Ishikawa (cell line): Measurements from ENCODE around the gene PAH.

Experiments
- CEBPB ChIP-seq: IDR thresholded peaks from 2 replicates; pipeline ENCODE4 v1.6.1; 2012
- CREB1 ChIP-seq: IDR thresholded peaks from 2 replicates; pipeline ENCODE4 v1.6.1; 2012; ENCODE audit warnings: low read depth
- EGR1 ChIP-seq: IDR thresholded peaks from 2 replicates; pipeline ENCODE4 v1.6.1; 2012
- EP300 ChIP-seq: IDR thresholded peaks from 2 replicates; pipeline ENCODE4 v1.6.1; 2012; ENCODE audit warnings: borderline replicate concordance
- FOXM1 ChIP-seq: IDR thresholded peaks from 2 replicates; pipeline ENCODE4 v1.6.1; 2012; ENCODE audit warnings: low read depth, borderline replicate concordance
- MAX ChIP-seq: IDR thresholded peaks from 2 replicates; pipeline ENCODE4 v1.6.1; 2012
- NFIC ChIP-seq: IDR thresholded peaks from 2 replicates; pipeline ENCODE4 v1.6.1; 2012
- RAD21 ChIP-seq: IDR thresholded peaks from 2 replicates; pipeline ENCODE4 v1.6.1; 2012; ENCODE audit warnings: low read depth
- REST ChIP-seq: IDR thresholded peaks from 2 replicates; pipeline ENCODE4 v1.6.1; 2012; ENCODE audit warnings: low read depth, mild to moderate bottlenecking
- TAF1 ChIP-seq: IDR thresholded peaks from 2 replicates; pipeline ENCODE4 v1.6.1; 2012; ENCODE audit warnings: low read depth, mild to moderate bottlenecking
- TCF12 ChIP-seq: IDR thresholded peaks from 2 replicates; pipeline ENCODE4 v1.6.1; 2012; ENCODE audit warnings: low read depth
- TEAD4 ChIP-seq: IDR thresholded peaks from 2 replicates; pipeline ENCODE4 v1.6.1; 2012
- USF1 ChIP-seq: IDR thresholded peaks from 2 replicates; pipeline ENCODE4 v1.6.1; 2012
- YY1 ChIP-seq: IDR thresholded peaks from 2 replicates; pipeline ENCODE4 v1.6.1; 2012; ENCODE audit warnings: low read depth
- ZBTB7A ChIP-seq: IDR thresholded peaks from 2 replicates; pipeline ENCODE4 v1.6.1; 2012; ENCODE audit warnings: low read depth

The PAH gene

GRCh38 chr12:102903337-102904007 is 13.6 kb downstream of the PAH start:
- TF ChIP-seq FOXM1 (no peak), NFIC (no peak), TCF12 (no peak), YY1 (no peak), CEBPB (no peak), EP300 (no peak), USF1 (no peak), CREB1 (no peak), RAD21 (no peak), TEAD4 (no peak), TAF1 (no peak), EGR1 (no peak), REST (no peak), ZBTB7A (no peak), MAX (no peak)

GRCh38 chr12:102902093-102902492 is 15.0 kb downstream of the PAH start:
- TF ChIP-seq YY1 (no peak), REST (no peak), RAD21 (no peak), TAF1 (no peak), EP300 (no peak), CREB1 (no peak), FOXM1 (no peak)

- no peak for TF ChIP-seq REST
- TF ChIP-seq YY1: no peak
- no peak for TF ChIP-seq CREB1
- TF ChIP-seq EP300: no peak
- TF ChIP-seq NFIC: no peak
- TF ChIP-seq ZBTB7A: no peak
- no peak for TF ChIP-seq FOXM1
- TF ChIP-seq TEAD4: no peak
These were observed 16.7 kb downstream of the PAH start for GRCh38 chr12:102900389-102900788.

GRCh38 chr12:102896067-102896466 is 21.0 kb downstream of the PAH start:
- TF ChIP-seq CEBPB (no peak), TCF12 (no peak), YY1 (no peak), ZBTB7A (no peak), TEAD4 (no peak), MAX (no peak), RAD21 (no peak), TAF1 (no peak), REST (no peak), EP300 (no peak), CREB1 (no peak)
